WTC11 (cell line): ENCODE data around the gene H1-8. TPM values are rescaled to one million over a fixed set of nuclear protein-coding genes. Genes with fewer than 3 reads are reported as not detected.

Experiments used
- total RNA-seq: library from RNA; stranded (reverse); gene quantifications from 3 replicates; pipeline ENCODE4 v1.2.3, GENCODE V29; 2021

Gene H1-8
- total RNA-seq, 1 experiment from 2014 or later, result not detected

Other genes with a start within 250 kb of the H1-8 start
- 0.16 to 0.34 TPM (median 0.20 TPM) in 3 replicates for gene EFCAB12, start 114.5 kb upstream of the H1-8 start, total RNA-seq
- 31.4 to 36.9 TPM (median 33.0 TPM) in 3 replicates for gene MBD4, start 103.2 kb upstream of the H1-8 start, total RNA-seq
- gene IFT122, start 103.0 kb upstream of the H1-8 start, total RNA-seq, result 21.6 to 24.2 TPM (median 22.8 TPM) in 3 replicates
- not detected in 3 replicates for gene RHO, start 14.5 kb upstream of the H1-8 start, total RNA-seq
- gene PLXND1, start 63.5 kb downstream of the H1-8 start, total RNA-seq, result 56.7 to 63.9 TPM (median 57.4 TPM) in 3 replicates